HG02852 (cell line): ENCODE results near the gene TRMT112.

Experiments
- ATAC-seq: cut with Tn5 transposase; IDR thresholded peaks from one replicate; pipeline ENCODE4 v1.9.1; 2021; ENCODE audit warnings: mild to moderate bottlenecking, moderate library complexity; ENCODE audit not compliant: unreplicated experiment

TRMT112 gene

DNA sequence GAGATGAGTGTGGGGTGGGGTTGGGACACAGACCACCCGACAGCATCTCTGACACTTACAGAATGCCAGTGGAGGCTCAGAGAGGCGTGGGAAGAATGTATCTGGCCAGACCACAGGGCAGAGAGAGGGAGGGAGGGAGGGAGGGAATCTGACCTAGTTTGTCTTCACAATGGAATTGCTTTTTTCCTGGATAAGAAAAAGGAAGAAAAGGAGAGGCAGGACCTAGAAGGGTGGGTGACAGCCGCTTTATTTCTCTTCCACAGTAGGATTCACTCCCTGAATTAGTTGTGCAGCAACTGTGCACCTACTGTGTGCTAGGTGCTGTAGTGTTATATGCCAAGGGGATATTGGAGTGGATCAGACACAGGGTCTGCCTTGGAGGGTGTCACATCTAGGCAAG, 22.6 kb downstream of the TRMT112 start:
- no peak for ATAC-seq

DNA sequence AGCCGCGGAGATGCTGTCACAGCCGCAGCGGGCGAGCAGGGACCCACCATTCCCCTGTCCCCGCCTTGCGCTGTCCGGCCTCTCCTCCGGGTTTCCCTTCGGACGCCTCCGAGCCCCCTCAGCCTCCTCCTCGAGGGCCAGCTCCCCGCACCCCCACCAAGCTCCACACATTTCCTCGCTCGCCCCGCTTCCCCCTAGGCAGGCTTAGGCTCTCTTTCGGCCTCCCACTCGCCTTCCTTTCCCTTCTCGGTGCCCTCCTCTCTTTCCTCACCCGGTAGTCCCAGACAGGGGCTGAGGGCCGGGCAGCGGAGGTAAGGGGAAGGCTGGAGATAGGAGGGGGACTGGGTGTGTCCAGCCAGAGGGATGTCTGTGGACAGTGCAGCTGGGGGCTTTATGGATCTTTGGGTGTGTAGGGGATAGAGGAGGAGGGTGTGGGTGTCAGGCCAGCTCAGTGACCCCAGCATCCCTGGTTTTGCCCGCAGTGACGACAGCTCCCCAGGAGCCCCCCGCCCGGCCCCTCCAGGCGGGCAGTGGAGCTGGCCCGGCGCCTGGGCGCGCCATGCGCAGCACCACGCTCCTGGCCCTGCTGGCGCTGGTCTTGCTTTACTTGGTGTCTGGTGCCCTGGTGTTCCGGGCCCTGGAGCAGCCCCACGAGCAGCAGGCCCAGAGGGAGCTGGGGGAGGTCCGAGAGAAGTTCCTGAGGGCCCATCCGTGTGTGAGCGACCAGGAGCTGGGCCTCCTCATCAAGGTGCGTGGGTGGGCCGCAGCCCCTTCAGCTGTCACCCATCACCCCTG, 24.7 kb downstream of the TRMT112 start:
- ATAC-seq, result no peak

DNA sequence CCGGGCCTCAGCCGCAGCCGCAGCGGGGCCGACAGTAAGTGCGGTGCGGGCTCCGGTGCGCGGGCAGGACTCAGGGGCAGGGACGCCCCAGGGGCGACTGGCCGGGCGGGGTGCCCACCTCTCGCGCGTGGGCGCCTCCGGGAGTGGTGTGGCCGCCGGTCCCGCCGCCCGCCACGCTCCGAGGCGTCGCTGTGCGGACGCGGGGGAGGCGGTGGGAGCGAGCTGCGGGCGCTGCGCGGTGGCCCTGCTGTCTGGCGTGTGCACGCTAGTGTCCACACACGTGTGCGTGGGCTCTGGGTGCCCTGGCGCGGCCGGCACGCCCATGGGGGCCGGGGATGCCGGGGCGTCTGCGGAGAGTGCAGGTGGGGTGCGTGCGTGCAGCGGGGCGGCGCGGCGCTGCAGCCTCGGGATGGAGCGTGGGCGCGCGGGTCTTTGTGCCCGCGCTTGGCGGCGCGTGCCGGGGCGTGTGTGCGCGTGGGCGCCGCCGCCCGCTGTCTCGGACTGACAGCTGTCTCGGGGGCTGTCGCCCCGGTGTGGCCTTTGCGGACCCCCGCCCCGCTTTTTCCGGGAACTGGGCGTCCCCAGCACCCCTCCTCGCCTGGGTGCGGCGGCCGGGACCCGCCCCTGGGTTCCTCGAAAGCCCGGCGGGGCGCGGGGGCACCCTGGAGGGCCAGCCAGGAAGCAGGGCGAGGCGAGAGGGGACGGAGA, 25.5 kb downstream of the TRMT112 start:
- no peak for ATAC-seq

DNA sequence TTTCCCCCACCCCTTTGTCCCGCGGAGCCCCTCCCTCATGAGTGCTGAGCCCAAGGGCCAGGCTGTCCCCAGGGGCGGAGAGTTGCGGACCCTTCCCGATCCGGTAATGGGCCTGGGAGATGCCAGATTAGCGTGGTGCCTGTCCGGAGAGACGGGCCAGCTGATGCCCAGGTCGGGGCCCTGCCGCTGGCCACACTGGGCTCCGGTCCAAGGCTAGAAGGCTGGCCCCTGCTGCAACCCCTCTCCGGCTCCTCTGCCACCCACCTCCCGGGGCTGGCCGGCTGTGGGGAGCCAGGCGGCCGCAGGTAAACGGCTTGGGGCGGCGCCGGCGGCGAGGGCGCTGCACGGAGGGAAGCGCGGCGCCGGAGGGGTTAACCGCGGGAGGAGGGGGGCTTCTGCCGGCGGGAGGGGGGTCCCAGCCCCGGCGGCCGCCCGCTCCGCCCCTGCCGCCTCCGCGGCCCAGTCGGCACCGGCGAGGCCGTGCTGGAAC, 26.1 kb downstream of the TRMT112 start, which contains the start of gene KCNK4:
Gene KCNK4, plus strand, starts transcription at position 41 of the 490 bp plus-strand sequence. CDS start 1,717 bp downstream, outside the sequence.
- no peak for ATAC-seq

DNA sequence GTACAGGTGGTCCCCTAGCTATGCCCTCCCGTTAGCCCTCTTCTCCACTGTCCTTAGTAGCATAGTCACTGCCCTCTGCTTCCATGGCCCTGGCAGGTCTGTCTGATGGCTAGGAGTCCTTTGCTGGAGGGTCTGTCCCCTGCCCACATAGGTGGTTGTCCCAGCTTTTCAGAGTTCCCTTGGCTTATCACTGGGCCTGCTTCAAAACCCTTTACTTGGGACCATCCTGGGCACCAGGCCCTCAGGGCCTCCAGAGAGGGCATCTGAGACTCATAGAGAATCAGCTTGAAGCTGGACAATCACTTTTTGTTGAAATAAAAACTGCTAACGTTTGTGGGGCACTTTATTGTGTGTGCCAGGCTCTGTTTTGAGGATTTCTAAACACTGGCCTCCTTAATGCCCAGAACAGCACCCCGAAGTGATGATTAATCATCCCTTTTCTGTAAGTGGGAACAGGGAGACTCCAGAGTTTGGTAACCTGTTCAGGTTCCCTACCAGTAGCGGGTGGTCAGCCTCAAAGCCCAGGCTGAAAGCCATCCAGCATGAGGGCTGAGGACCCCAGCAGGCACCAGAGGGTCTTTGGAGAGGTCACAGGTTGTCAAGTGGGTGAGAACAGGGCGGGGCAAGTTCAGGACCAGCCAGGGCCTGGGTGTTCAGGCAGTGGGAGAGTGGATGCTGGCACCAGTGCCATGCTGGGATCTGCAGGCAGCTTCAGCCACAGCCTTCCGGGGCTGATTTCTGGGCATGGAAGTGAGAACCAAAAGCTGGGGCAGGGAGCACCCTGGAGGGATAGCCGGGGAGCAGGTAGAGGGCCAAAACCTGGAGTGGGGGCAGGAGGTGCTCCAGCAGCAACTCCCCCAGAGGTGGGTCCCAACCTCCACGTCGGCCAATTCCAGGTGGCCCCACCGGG, 26.8 kb downstream of the TRMT112 start:
- no peak for ATAC-seq

DNA sequence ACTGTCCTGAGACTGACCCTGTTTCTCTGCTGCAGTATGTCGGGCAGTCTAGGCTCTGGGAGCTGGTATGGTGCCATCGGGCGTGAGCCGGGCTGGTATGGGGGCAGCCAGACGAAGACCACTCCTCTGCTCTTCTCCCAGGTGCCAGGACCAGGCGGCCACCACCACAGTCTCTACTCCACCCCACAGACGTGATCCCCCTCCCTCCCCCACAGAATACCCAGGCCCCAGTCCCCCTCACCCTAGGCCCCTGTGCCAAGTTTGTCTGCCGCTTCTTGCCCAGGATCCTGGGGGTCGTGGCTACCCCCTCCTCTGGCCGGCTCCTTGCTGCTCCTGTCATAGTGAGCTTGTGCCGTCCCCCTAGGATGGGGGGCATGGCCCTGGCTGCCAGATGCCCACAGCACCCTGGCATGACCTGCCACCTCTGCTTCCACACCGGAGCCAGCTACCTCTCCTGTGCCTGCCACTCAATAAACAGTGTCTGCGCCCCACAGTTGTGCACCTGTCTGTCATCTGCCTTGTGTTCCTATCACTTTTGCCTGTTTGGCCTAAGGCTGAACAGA, 28.3 kb downstream of the TRMT112 start:
- no peak for ATAC-seq

DNA sequence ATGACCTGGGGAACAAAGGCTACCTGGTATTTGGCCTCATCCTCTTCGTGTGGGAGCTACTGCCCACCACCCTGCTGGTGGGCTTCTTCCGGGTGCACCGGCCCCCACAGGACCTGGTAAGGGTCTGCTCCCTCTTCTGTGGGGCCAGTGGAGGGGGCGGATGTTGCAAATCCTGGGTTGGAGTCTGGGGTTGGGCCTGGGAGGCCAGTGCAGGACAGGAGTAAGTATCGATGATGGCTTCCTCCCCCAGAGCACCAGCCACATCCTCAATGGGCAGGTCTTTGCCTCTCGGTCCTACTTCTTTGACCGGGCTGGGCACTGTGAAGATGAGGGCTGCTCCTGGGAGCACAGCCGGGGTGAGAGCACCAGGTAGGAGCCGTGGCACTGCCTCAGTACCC, 29.0 kb downstream of the TRMT112 start:
- ATAC-seq, result no peak

DNA sequence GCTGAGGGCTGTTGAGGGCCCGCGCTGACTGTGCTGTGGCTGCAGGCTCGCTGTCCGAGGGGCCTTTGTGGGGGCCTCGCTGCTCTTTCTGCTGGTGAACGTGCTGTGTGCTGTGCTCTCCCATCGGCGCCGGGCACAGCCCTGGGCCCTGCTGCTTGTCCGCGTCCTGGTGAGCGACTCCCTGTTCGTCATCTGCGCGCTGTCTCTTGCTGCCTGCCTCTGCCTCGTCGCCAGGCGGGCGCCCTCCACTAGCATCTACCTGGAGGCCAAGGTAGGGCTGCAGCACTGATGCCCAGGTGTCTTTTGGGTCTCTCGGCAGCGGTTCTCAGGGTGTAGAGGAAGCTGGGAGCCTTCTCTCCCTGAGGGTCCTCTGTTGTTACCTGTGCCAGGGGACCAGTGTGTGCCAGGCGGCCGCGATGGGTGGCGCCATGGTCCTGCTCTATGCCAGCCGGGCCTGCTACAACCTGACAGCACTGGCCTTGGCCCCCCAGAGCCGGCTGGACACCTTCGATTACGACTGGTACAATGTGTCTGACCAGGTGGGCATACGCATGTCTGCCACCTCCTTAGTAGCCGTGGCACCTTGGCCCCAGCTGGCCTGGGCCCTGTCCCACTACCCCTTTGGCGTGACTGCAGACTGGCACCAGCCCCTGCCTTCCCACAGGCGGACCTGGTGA, 29.5 kb downstream of the TRMT112 start:
- ATAC-seq, result no peak

DNA sequence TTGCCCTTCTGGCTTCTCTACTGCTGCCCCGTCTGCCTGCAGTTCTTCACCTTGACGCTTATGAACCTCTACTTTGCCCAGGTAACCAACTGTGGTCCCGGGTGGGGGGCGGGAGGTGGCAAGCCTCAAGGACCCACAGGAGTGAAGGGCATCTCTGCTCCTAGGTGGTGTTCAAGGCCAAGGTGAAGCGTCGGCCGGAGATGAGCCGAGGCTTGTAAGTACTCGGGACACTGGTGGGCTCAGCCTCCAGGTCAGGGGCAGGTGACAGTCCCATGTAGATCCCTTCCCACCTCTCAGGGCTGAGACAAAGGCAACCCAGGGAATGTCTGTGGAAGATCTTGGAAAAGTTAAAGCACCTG, 30.6 kb downstream of the TRMT112 start:
- no peak for ATAC-seq

DNA sequence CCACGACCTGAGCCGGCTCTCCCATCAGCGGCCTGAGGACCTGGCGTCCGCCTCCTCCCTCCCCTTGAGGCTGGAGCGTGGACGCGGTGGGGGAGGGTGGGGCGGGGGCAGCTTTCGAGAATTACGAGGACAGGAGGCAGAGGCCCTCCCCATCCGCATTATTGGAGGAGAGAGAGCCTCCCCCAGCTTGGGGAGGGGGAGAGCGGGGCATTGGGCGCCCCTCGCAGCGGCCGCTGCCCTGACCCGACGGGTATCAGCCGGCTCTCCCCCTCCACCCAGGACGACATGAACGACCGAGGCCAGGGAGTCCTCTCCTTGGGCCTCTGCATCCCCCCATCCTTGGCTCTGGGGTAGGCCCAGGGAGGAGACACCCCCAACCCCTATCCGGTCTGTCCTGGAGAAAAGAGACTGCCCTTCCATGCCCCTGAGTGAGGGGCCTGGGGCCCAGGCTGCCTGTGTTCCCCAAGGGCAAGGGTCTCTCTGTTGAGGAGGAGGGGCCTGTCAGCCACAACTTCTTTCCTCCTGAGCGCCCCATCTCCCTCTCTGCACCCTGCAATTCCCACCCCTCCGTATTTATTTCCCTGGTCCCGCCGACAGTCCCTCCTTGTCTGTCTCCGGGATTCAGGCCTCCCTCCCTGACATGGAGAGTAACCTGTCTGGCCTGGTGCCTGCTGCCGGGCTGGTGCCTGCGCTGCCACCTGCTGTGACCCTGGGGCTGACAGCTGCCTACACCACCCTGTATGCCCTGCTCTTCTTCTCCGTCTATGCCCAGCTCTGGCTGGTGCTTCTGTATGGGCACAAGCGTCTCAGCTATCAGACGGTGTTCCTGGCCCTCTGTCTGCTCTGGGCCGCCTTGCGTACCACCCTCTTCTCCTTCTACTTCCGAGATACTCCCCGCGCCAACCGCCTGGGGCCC, 31.2 kb downstream of the TRMT112 start:
- no peak for ATAC-seq

DNA sequence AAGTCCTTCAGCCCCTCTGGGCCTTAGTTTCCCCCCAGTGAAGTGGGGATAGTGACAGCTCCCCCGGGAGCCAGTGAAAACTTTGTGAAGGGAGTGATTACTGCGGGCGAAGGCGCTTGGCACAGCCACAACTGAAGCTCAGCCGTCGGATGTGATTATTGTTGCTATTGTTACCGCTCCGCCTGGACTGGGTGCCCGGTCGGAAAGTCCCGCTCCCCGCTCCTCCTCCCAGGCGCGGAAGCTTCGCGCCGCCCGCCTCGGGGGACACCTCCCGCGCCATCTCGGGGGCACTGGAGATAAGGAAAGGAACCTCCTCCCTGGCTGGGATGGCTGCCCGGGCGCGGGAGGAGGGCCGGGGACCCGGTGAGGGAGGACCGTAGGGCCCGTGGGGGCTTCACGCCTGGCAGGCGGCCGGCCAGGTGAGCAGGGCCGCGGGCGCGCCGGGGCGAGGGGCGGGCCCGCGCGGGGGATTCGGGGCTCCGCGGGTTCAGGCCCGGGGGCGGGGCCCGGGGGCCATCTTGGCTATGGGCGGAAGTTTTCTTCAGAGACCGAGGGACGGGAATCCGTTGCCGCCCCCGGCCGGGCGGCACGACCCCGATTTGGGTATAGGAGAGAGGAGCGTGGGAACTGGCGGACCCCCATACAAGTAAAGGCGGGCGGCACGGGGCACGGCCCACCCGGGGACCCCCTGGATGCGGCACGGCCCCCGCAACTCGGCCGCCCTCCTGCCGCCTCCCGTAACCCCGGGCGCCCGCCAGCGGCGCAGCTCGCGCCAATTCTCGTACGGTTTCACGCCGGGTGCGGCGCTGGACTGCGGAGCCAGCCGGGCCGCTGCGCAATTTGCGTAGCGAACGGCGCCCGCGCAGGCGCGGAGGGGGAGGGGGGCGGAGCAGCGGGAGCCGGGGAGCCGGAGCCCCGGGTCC, 32.1 kb downstream of the TRMT112 start, which contains the start of gene GPR137:
Gene GPR137, plus strand, starts transcription at position 887 of the 923 bp plus-strand sequence. CDS start 677 bp downstream, outside the sequence.
- ATAC-seq, result peak; percentile 61

DNA sequence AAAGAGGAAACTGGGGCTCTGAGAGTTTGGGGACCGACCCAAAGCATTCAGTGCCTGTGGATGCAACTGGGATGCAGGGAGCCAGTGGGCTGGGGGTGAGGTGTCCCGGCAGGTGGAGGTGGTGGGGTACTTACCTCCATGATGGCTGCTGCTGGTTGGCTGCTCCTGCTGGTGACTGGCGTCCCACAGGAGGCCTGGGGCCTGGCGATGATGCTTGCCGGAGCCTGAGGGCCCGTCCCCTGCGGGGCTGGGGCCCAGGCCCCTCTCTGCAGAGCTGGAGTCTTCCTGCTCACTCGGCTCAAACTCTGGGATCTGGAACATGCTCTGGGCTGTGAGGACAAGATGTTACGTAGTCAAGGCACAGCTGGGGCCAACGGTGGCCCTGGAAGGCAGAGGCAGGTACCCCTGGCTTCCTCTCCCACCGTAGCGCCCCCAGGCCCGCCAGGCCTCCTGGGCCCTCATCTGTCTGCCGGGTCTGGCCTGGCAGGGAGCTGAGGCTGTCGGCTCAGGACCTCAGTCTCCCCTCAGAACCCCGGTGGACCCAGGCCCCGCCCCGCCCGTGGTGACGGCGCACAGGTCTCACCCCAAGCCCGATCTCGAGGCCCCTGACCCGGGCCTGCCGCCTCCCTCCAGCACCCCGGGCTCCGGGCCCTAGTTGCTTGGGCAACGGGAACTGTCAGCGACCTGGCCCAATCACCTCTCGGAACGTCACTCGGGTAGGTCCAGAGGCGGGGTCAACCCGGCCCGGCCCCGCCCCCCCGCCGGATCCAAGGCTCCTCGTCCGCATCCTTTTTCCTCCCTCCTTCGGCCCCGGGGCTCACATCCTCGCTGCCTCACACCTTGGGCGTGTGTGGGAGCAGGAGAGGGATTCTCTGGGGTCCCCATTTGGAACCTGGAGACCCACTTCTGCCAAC, 33.1 kb downstream of the TRMT112 start, which contains the start of gene BAD:
Gene BAD, minus strand, starts transcription at position 618 of the 914 bp plus-strand sequence. Its CDS starts 297 bp downstream, at position 321.
- peak; percentile 77 for ATAC-seq

DNA sequence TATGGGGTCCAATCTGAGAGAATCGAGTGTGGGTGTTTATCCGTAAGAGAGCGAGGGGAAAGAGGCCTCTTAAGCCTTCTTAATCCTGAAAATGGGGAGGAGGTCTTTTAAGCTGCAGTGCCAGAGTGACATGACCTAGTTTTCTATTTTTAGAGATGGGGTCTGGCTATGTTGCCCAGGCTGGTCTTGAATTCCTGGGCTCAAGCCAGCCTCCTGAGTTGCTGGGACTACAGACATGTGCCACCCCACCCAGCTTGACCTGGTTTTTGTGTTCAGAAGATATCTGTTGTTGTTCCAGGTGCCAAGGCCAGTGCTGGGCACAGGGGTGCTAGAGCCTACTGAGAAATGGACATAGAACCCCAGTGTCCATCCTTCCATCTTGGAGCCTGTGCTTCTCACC, 34.3 kb downstream of the TRMT112 start:
- ATAC-seq, result no peak

DNA sequence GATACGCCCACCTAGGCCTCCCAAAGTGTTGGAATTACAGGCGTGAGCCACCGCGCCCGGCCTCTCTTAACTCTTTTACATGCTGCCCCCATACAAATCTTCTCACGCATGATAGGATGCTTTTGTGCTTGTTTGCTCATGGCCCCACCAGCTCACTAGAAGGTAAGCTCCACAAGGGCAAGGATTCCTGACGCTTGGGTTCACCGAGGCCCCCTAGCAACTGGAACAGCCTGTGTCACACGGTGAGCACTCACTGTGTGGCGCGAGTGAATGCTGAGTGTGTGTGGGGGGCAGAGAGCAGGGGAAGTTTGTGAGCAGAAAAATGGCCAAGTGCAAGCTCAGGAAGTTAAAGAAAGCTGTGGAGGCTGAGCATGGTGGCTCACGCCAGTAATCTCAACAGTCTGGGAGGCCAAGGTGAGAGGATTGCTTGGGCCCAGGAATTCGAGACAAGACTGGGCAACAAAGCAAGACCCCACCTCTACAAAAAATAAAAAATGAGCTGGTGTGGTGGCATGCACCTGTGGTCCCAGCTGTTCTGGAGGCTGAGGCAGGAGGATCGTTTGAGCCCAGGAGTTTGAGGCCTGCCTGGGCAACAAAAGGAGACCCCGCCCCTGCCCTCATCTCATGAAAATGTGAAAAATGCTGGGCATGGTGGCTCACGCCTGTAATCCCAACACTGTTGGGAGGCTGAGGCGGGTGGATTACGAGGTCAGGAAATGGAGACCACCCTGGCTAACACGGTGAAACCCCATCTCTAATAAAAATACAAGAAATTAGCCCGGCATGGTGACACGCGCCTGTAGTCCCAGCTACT, 35.2 kb downstream of the TRMT112 start:
- no peak for ATAC-seq

DNA sequence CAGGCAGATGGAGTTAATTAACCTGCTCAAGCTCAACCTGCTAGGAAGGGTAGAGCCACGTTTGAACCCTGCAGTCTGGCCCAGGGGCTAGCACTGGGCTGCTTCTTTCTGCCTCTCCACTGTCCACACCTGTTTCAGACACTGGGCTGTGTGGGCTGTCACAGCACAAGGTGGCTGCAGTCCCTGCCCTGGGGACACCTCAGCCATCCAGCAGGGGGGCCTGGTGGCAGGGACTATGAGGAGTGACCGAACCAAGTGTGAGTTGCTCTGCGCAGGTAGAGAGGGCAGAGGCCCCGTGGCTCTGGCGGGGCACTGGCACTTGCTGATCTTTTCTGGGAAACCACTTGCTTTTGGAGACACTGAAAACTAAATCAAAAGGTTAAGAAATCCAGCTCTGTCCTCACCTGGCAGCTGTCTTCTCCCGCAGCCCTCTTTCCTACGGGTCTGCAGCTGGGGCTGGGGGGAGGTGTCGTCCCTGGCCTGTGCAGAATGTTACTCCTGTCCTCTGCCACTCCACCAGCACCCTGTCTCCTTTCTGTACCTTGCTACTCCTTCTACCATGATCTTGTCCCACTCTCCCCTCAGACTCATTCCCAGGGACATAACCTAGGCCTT, 38.7 kb downstream of the TRMT112 start:
- no peak for ATAC-seq
